Fibroblast of lung (primary cell): Measurements from ENCODE around the gene GBA2. TPM values are rescaled to one million over a fixed set of nuclear protein-coding genes. Genes with fewer than 3 reads are reported as not detected.

Experiments
- DNase-seq, 2 donors: peaks; one replicate each; pipeline versions ENCODE4 v3.0.0 to v3.0.0-alpha.2; 2010; ENCODE audit warnings: low read depth in 2 of 2
- H2AFZ ChIP-seq: 2 replicates; pipeline ENCODE4 v1.5.1; 2012; ENCODE audit warnings: low read length, control low read depth, inconsistent platforms
- H3K27ac ChIP-seq: 2 replicates; pipeline ENCODE4 v1.5.1; 2011; ENCODE audit warnings: low read length, control low read depth; ENCODE audit not compliant: insufficient read depth
- H3K27me3 ChIP-seq: 2 replicates; pipeline ENCODE4 v1.5.1; 2011; ENCODE audit warnings: mild to moderate bottlenecking, low read length; ENCODE audit not compliant: control insufficient read depth, insufficient read depth
- H3K36me3 ChIP-seq: 2 replicates; pipeline ENCODE4 v1.5.1; 2011; ENCODE audit warnings: low read length; ENCODE audit not compliant: control insufficient read depth, insufficient read depth
- H3K4me1 ChIP-seq: 2 replicates; pipeline ENCODE4 v1.5.1; 2011; ENCODE audit warnings: low read length; ENCODE audit not compliant: control insufficient read depth, insufficient read depth; ENCODE audit errors: extremely low read depth
- H3K4me2 ChIP-seq: 2 replicates; pipeline ENCODE4 v1.5.1; 2011; ENCODE audit warnings: low read length, control low read depth; ENCODE audit not compliant: insufficient read depth; ENCODE audit errors: extremely low read depth
- H3K4me3 ChIP-seq, 4 experiments: fragments of 200-600 bp in 1 of 4; sonication (generic) in 1 of 4; replicated peaks in 1 of 4; 2 replicates each; pipeline ENCODE4 v1.5.1; 2011 to 2016; ENCODE audit warnings: low read length in 4 of 4, low read depth in 3 of 4, mild to moderate bottlenecking in 3 of 4, control low read depth in 2 of 4, inconsistent platforms in 1 of 4, mixed read lengths in 1 of 4; ENCODE audit not compliant: insufficient read depth in 1 of 4; ENCODE audit errors: control extremely low read depth in 1 of 4
- H3K79me2 ChIP-seq: 2 replicates; pipeline ENCODE4 v1.5.1; 2012; ENCODE audit warnings: mild to moderate bottlenecking, low read length, inconsistent platforms; ENCODE audit not compliant: control insufficient read depth, insufficient read depth
- H3K9ac ChIP-seq: 2 replicates; pipeline ENCODE4 v1.5.1; 2011; ENCODE audit warnings: mild to moderate bottlenecking, low read length, control low read depth; ENCODE audit not compliant: insufficient read depth
- H3K9me3 ChIP-seq: 2 replicates; pipeline ENCODE4 v1.5.1; 2012; ENCODE audit warnings: low read depth, low read length; ENCODE audit not compliant: control insufficient read depth, insufficient read depth
- H4K20me1 ChIP-seq: 2 replicates; pipeline ENCODE4 v1.5.1; 2011; ENCODE audit warnings: low read length; ENCODE audit not compliant: control insufficient read depth, insufficient read depth; ENCODE audit errors: extremely low read depth
- CTCF ChIP-seq, 2 donors: IDR thresholded peaks in 1 of 2; conservative IDR thresholded peaks in 1 of 2; 1 replicate in 1 of 2; 2 replicates in 1 of 2; pipeline ENCODE4 v1.5.1; 2011 to 2012; ENCODE audit warnings: low read length in 2 of 2, control low read depth in 1 of 2, inconsistent platforms in 1 of 2, low read depth in 1 of 2, mild to moderate bottlenecking in 1 of 2
- EZH2 ChIP-seq: IDR thresholded peaks from 2 replicates; pipeline ENCODE4 v1.5.1; 2012; ENCODE audit warnings: low read length, control low read depth, mild to moderate bottlenecking; ENCODE audit errors: missing control alignments
- polyA plus RNA-seq, 2 donors: library from polyadenylated mRNA; depleted of rRNA in 1 of 2; stranded (reverse) in 1 of 2; unstranded in 1 of 2; fragments of >200 nt; gene quantifications; 2 replicates each; pipeline ENCODE4 v1.2.1, GENCODE V29; 2011 to 2012; ENCODE audit warnings: missing spikeins in 1 of 2
- total RNA-seq: library from RNA; depleted of rRNA; stranded (reverse); fragments of >200 nt; gene quantifications from 2 replicates; pipeline ENCODE4 v1.2.1, GENCODE V29; 2014

The GBA2 gene
- total and polyA plus RNA-seq, 2 donors (not counting 1 experiment from before 2014, with no cell fraction given) = 23.9 to 25.5 TPM

GRCh38 chr9:35708146-35708545 is 40.9 kb downstream of the GBA2 start:
- H3K4me1 ChIP-seq = no peaks in the 10 kb centered on the region
- H3K36me3 ChIP-seq = peaks cover 71% of the 10 kb centered on the region
- no peak overlapping the region for H3K4me3 ChIP-seq
- no peaks in the 10 kb centered on the region for H3K9me3 ChIP-seq
- no peaks in the 10 kb centered on the region for H4K20me1 ChIP-seq
- no peak for TF ChIP-seq CTCF (conservative IDR thresholded peaks at IDR 0.05 in 1 of 2, IDR thresholded peaks at IDR 0.05 in 1 of 2; ENCODE audit: low read depth in 1 of 2, low read length in 2 of 2)
- no peak for TF ChIP-seq EZH2
- no peaks in the 10 kb centered on the region for H3K79me2 ChIP-seq
- DNase-seq = no peak
- H2AFZ ChIP-seq = no peak overlapping the region
- H3K27me3 ChIP-seq = no peaks in the 10 kb centered on the region
- H3K27ac ChIP-seq = no peak overlapping the region
- H3K9ac ChIP-seq = no peak overlapping the region
- no peak overlapping the region for H3K4me2 ChIP-seq

GRCh38 chr9:35706951-35707350 is 42.1 kb downstream of the GBA2 start:
- no peaks in the 10 kb centered on the region for H3K79me2 ChIP-seq
- H3K27ac ChIP-seq = no peak overlapping the region
- H3K4me3 ChIP-seq = no peak overlapping the region
- H3K9me3 ChIP-seq = no peaks in the 10 kb centered on the region
- H3K27me3 ChIP-seq = no peaks in the 10 kb centered on the region
- no peak overlapping the region for H3K4me2 ChIP-seq
- no peaks in the 10 kb centered on the region for H3K4me1 ChIP-seq
- TF ChIP-seq EZH2 (no peak), CTCF (conservative IDR thresholded peaks at IDR 0.05 in 1 of 2, IDR thresholded peaks at IDR 0.05 in 1 of 2; ENCODE audit: low read depth in 1 of 2, low read length in 2 of 2) (no peak)
- H4K20me1 ChIP-seq = no peaks in the 10 kb centered on the region
- no peak for DNase-seq
- no peak overlapping the region for H3K9ac ChIP-seq
- peaks cover 68% of the 10 kb centered on the region for H3K36me3 ChIP-seq
- no peak overlapping the region for H2AFZ ChIP-seq

- Histone ChIP-seq H2AFZ (no peak overlapping the region), H3K4me2 (no peak overlapping the region), H3K4me3 (no peak overlapping the region), H3K27ac (no peak overlapping the region), H4K20me1 (no peaks in the 10 kb centered on the region), H3K36me3 (peaks cover 60% of the 10 kb centered on the region), H3K27me3 (no peaks in the 10 kb centered on the region), H3K9me3 (no peaks in the 10 kb centered on the region), H3K79me2 (no peaks in the 10 kb centered on the region), H3K9ac (no peak overlapping the region), H3K4me1 (no peaks in the 10 kb centered on the region)
- TF ChIP-seq CTCF (conservative IDR thresholded peaks at IDR 0.05 in 1 of 2, IDR thresholded peaks at IDR 0.05 in 1 of 2; ENCODE audit: low read depth in 1 of 2, low read length in 2 of 2) (no peak), EZH2 (no peak)
- DNase-seq = no peak
Observed at GRCh38 chr9:35705836-35706430, 43.1 kb downstream of the GBA2 start.
